NCI-H82 treated with DMSO at 0.1 percent for 48 hours (cell line): Measurements from ENCODE around the gene TFEB.

Experiments
- DNase-seq: peaks from one replicate; lab custom pipeline; 2025; ENCODE audit not compliant: unreplicated experiment; lab: John Stamatoyannopoulos, UW

TFEB gene

GRCh38 chr6:41677124-41677921 lies 58.1 kb downstream of the TFEB start:
- DNase-seq = no peak

- no peak for DNase-seq
Measured at GRCh38 chr6:41676431-41676830, 59.0 kb downstream of the TFEB start.

GRCh38 chr6:41675992-41676391 lies 59.4 kb downstream of the TFEB start:
- no peak for DNase-seq

- DNase-seq = peak; percentile 92
Measured at GRCh38 chr6:41675176-41675775, 60.1 kb downstream of the TFEB start.

- no peak for DNase-seq
Measured at GRCh38 chr6:41674231-41675000, 61.0 kb downstream of the TFEB start.

- DNase-seq = no peak
Measured at GRCh38 chr6:41673704-41674000, 61.8 kb downstream of the TFEB start.

- DNase-seq = no peak
Measured at GRCh38 chr6:41672816-41673703, 62.3 kb downstream of the TFEB start.

GRCh38 chr6:41672016-41672415 lies 63.4 kb downstream of the TFEB start:
- no peak for DNase-seq

GRCh38 chr6:41671376-41671775 lies 64.0 kb downstream of the TFEB start:
- DNase-seq = no peak

- no peak for DNase-seq
Measured at GRCh38 chr6:41670703-41671360, 64.6 kb downstream of the TFEB start.

- DNase-seq = no peak
Measured at GRCh38 chr6:41668968-41669367, 66.4 kb downstream of the TFEB start.

- DNase-seq = no peak
Measured at GRCh38 chr6:41667195-41667594, 68.2 kb downstream of the TFEB start.

- no peak for DNase-seq
Measured at GRCh38 chr6:41664271-41664670, 71.1 kb downstream of the TFEB start.

- DNase-seq = no peak
Measured at GRCh38 chr6:41663568-41663967, 71.8 kb downstream of the TFEB start.

GRCh38 chr6:41659935-41660334 lies 75.5 kb downstream of the TFEB start:
- DNase-seq = no peak

GRCh38 chr6:41658636-41659035 lies 76.8 kb downstream of the TFEB start:
- no peak for DNase-seq

GRCh38 chr6:41657131-41658094 lies 78.0 kb downstream of the TFEB start:
- no peak for DNase-seq

- no peak for DNase-seq
Measured at GRCh38 chr6:41656002-41656691, 79.3 kb downstream of the TFEB start.

GRCh38 chr6:41655646-41656001 lies 79.8 kb downstream of the TFEB start:
- no peak for DNase-seq
